Tibial nerve (tissue), 3 donors: ENCODE data around the gene CDKN1C.

Experiments used
- CTCF ChIP-seq, 5 experiments: fragments of 200-600 bp in 3 of 5; fragments of 450-650 bp in 2 of 5; sonication (generic) in 3 of 5; IDR thresholded peaks; one replicate each; pipeline ENCODE4 v1.5.1; 2016 to 2019; ENCODE audit warnings: antibody characterized with exemption in 5 of 5, mild to moderate bottlenecking in 3 of 5, moderate library complexity in 2 of 5
- POLR2A ChIP-seq, 2 donors: fragments of 450-650 bp; IDR thresholded peaks; one replicate each; pipeline ENCODE4 v1.6.1; 2017; ENCODE audit warnings: antibody characterized with exemption in 2 of 2, mild to moderate bottlenecking in 2 of 2, moderate library complexity in 2 of 2

DNA sequence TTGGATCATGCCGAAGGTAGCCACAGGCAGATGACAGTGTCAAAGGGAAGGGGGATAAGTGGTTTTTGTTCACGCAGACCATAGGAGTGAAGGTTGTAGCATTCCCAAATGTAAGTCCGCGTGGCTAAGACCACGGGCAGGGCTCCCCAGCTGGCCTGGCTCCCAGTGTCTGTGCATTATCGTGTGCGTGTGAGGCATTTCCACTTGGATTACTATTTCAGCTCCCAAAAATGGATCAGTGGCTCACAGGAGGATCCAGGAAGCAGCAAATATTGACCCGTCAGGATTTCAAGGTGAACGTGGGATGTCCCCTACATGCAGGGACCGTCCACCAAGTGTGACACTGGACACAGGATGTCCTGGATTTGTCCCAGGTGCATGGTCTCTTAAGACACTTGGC is 10.6 kb downstream of the CDKN1C start:
- TF ChIP-seq CTCF (IDR thresholded peaks at IDR 0.05) (no peak), POLR2A (IDR thresholded peaks at IDR 0.05) (no peak)
